Coronary artery (tissue), 2 donors: ENCODE data around the gene GAMT.

Experiments
- DNase-seq: peaks from one replicate; pipeline ENCODE4 v3.0.0-alpha.2; 2017; ENCODE audit warnings: low spot score
- H3K27ac ChIP-seq, 2 donors: fragments of 200-600 bp; sonication (generic); one replicate each; pipeline ENCODE4 v1.5.1; 2016 to 2019
- H3K4me3 ChIP-seq: fragments of 200-600 bp; sonication (generic); 2 replicates; pipeline ENCODE4 v1.5.1; 2016; ENCODE audit warnings: mild to moderate bottlenecking, moderate library complexity
- TF ChIP-seq, protein P1 (sequence below): fragments of 200-600 bp; sonication (generic); IDR thresholded peaks from one replicate; pipeline ENCODE4 v1.5.1; 2019; ENCODE audit warnings: antibody characterized with exemption

The GAMT gene

DNA sequence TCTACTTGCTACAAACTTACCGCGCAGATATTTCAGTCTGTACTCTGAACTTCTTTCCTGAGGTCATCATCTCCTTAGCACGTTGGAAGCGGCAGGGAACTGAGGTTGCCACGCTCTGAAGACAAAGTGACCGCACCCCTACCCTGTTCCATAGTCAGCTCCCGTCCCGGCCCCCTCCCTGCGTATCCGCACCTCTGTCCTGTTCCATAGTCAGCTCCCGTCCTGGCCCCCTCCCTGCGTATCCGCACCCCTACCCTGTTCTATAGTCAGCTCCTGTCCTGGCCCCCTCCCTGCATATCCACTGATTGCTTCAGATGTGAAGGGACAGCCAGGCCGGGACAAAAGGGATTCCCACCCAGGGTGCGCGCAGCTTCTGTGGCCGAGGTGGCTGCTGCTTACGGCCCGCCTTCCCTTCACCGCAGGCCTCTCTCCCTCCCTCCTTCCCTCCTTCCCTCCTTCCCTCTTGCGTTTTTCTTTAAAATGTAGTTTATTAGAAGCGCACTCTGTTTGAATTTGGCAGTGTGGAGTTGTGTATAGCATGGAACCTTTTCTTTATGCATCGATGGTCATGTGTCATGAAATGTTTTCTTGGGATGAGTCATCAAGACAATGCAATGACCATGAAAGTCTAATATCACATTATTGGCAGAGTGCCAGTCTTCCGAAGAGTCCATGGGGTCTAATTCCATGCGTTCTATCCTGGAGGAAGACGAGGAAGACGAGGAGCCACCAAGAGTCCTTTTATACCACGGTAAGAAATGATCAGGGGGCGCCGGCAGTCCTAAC, 39.5 kb downstream of the GAMT start:
- TF ChIP-seq, protein P1, sequence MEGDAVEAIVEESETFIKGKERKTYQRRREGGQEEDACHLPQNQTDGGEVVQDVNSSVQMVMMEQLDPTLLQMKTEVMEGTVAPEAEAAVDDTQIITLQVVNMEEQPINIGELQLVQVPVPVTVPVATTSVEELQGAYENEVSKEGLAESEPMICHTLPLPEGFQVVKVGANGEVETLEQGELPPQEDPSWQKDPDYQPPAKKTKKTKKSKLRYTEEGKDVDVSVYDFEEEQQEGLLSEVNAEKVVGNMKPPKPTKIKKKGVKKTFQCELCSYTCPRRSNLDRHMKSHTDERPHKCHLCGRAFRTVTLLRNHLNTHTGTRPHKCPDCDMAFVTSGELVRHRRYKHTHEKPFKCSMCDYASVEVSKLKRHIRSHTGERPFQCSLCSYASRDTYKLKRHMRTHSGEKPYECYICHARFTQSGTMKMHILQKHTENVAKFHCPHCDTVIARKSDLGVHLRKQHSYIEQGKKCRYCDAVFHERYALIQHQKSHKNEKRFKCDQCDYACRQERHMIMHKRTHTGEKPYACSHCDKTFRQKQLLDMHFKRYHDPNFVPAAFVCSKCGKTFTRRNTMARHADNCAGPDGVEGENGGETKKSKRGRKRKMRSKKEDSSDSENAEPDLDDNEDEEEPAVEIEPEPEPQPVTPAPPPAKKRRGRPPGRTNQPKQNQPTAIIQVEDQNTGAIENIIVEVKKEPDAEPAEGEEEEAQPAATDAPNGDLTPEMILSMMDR = no peak
- H3K27ac ChIP-seq = peak overlapping the region; percentile 39 to 84
- no peak for DNase-seq
- H3K4me3 ChIP-seq = peak overlapping the region; percentile 63

DNA sequence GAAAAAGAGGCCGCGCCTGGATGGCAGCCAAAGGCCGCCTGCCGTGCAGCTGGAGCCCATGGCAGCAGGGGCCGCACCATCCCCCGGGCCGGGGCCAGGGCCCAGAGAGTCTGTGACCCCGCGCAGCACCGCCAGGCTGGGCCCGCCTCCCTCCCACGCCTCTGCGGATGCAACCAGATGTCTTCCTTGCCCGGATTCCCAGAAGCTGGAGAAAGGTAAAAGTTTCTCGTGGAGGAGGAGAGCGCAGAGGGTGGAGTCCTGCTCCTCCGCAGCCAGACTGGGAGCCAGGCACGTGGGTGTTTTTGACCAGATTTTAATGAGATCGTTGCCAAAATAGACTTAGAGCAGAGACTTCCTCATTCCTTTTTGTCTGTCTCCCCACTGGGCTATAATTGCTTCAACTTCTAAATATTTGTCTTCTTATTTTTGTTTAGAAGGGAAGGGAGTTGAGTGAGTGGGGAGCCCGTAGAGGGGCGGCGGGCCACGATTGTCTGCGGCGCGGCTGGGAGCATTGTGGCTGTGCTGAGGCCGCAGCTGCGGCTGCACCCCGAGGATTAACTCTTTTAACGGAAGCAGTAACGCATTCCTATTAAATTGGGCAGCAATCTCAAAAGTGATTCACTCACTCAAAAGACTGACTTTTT, 40.4 kb downstream of the GAMT start:
- Histone ChIP-seq H3K27ac (peak overlapping the region; percentile 25 to 84), H3K4me3 (peak overlapping the region; percentile 63)
- TF ChIP-seq, protein P1 = no peak
- no peak for DNase-seq

DNA sequence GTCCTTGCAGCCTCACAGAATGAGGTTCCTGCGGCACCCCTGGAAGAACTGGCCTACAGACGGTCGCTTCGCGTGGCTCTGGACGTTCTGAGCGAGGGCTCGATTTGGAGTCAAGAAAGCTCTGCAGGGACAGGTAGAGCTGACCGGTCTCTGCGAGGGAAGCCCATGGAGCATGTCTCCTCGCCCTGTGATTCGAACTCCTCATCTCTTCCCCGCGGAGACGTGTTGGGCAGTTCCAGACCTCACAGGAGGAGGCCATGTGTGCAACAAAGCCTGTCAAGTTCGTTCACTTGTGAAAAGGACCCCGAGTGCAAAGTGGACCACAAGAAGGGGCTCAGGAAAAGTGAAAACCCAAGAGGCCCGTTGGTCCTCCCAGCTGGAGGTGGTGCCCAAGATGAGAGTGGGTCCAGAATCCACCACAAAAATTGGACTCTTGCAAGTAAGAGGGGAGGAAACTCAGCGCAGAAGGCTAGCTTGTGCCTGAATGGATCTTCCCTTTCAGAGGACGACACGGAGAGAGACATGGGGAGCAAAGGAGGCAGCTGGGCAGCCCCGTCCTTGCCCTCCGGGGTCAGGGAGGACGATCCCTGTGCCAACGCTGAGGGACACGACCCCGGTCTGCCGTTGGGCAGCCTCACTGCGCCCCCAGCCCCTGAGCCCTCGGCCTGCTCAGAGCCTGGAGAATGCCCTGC, 41.1 kb downstream of the GAMT start:
- TF ChIP-seq, protein P1 = no peak
- Histone ChIP-seq H3K4me3 (peak overlapping the region; percentile 63), H3K27ac (peak overlapping the region; percentile 25 to 84)
- DNase-seq = no peak

DNA sequence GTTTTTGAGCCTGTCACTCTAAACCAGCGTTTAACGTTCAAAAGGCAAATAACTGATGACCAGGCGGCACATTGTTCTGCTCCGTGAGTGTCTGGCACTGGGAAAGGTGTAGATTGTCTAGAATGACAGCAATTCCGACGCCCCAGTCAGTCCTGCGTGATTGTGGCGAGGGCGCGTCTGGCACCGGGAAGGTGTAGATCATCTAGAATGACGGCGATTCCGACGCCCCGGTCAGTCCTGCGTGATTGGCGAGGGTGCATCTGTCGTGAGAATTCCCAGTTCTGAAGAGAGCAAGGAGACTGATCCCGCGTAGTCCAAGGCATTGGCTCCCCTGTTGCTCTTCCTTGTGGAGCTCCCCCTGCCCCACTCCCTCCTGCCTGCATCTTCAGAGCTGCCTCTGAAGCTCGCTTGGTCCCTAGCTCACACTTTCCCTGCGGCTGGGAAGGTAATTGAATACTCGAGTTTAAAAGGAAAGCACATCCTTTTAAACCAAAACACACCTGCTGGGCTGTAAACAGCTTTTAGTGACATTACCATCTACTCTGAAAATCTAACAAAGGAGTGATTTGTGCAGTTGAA, 43.7 kb downstream of the GAMT start:
- no peak for DNase-seq

DNA sequence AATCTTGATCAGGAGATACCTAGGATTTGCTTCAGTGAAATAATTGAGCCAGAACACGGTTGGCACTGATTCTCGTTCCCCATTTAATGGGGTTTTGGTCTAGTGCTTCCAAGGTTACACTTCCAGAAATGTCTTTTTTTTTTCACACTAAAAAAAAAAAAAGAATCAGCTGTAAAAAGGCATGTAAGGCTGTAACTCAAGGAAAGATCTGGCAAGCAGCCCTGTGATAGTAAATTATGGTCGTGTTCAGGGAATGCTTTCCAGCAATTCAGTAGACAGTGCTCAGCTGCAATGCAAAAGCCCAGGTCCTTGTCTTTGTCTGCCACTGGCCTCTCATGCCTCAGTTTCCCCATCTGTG, 44.9 kb downstream of the GAMT start:
- Histone ChIP-seq H3K27ac (peak overlapping the region in 1 of 2 donors; percentile 96), H3K4me3 (peak overlapping the region; percentile 93)
- no peak for DNase-seq
- TF ChIP-seq, protein P1 = no peak

More for the DNA sequence above, 43.7 kb downstream of the GAMT start:
- Histone ChIP-seq H3K4me3 (no peak overlapping the region), H3K27ac (no peak overlapping the region)
- TF ChIP-seq, protein P1 = no peak

DNA sequence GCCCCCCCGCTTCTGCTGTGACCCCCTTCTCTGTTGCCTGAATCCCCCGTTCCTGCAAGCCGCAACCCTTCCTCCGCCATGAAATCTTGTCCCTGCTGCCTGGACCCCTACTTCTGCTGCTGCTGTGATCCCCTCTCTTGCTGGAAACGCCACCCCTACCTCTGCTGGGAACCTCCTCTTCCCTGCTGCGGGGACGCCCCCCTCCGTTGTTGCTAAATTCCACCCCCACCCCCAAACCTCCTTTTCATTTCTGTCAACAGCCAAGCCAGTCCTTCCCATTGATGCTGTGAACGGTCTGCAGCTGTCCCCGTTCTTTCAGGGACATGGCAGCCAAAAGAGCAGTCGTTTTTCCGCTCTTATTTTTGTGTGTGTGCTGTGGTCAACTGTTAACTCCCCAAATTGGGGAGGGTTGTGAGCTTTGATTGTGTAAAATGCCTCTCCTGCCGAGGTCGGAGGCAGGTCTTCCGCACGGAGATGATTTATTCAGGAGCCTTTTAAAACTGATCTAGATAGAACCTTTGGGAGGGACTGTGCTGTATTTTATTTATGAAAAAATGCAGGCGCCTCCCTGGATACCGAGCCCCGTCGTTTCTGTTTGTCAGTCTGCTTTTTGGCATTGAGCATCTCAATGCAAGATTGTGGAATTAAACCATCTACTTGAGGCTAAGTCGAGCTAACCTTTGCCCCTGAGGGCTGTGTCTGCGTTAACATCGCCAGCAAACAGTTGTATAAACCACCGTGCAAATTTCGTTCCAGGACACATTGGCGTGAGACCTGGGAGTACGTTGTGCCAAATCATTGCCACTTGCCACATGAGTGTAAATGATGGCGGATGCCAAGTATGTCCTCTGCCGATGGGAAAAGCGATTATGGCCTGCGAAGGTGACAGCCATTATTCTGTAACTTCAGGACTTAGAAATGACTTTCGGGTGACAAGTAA, 45.5 kb downstream of the GAMT start:
- no peak for DNase-seq
- TF ChIP-seq, protein P1 = no peak
- H3K4me3 ChIP-seq = peak overlapping the region; percentile 93
- peak overlapping the region; percentile 79 to 96 for H3K27ac ChIP-seq
